COLO668 (cell line): ENCODE data around the gene ITM2B.
"Not testable (repeated sequence)": the region's sequence is repeated elsewhere in the genome, so short reads cannot be mapped to it uniquely, and the experiment has no call there.

Source experiments
- DNase-seq: peaks from one replicate; lab custom pipeline; 2025; ENCODE audit not compliant: unreplicated experiment; lab: John Stamatoyannopoulos, UW

ITM2B gene

DNA sequence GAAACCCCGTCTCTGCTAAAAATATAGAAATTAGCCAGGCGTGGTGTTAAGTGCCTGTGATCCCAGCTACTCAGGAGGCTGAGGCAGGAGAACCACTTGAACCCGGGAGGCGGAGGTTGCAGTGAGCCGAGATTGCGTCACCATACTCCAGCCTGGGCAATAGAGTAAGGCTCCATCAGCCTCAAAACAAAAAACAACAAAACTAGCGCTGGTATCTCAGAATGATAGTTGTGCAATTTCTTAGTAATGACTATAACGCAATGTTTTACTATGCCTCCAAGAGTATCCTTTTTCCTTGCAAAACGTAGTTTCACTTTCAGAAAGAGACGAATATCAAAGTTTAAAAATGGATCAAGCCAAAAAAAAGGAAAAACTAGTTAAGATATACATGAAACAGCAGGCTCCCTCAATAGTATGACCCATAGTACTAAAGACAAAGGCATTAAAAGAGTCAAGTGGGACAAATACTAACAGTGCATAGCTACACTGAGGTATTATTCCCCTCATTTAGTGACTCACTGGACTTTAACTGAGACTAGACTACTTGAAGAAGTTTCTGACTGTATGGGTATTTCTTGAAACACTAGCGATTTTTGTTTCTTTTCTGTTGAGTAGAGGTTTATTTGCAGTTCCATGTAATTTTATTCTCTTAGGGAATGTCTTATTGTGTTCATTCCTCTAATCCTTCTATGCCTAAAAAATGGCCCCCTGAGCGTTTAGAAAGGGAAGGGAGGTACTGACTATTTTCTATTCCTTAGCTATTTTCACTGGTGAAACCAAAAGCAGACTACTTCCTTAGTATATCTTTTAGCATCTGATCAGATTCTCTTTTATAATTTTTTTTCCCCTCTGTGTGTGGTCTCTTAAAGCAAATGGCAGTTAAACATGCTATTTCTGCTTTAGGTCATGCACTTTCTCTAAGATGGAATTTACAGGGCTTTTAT lies 10.4 kb upstream of the ITM2B start:
- no peak for DNase-seq

DNA sequence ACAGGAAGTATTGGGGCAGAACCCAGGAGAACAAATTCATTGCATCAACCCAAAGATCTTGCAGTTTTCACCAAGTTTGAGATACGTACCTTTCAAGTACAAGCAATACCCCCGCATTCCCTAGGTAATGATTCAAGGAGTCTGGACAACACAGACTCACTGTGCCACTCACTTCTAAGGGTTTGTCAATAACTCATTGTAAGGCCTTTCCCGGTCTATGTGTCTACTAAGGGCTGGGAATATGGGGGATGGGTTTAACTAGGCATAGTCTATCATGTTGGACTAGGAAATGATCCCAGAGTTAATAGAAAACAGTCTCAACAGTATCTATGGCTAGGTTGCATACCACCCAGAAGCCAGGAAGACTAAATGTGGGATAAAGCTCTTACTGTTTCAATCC lies 8.3 kb upstream of the ITM2B start:
- DNase-seq: no peak

DNA sequence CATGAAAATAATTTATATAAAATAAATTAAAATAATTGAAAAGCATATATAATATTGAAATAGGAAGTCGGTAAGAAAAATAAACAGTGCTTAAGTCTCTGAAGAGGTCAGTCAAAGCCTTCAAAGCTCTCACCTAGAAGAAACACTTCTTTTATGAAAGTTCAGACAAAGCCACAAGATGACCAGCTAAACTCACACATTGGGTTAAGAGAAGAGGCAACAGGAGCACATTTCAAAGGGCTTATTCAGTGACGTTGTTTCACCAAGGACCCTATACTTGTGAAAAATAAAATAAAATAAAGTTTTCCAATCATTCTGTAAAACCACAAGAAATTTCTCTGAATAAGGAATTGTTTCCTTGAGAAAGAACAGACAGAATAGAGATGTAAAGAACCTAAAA lies 2.5 kb upstream of the ITM2B start:
- DNase-seq: no peak

DNA sequence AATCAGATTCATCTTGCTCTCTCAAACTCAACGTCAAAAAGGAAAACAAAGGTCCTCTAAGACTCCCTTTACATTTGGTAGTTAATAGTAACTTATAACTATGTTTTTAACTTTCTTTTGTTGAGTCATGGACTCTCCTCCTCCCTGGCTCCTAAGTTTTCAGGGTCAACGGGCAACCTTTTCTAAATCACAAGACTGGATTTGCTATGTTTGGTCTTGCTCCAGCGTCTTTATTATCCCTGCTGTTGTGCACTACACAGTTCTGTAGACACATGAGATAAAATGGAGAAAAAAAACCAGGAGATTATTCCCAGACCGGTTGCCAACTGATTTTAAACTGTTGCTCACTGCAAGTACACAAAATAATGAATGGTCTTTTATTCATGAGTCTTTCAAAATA lies 1.9 kb upstream of the ITM2B start:
- DNase-seq: no peak

DNA sequence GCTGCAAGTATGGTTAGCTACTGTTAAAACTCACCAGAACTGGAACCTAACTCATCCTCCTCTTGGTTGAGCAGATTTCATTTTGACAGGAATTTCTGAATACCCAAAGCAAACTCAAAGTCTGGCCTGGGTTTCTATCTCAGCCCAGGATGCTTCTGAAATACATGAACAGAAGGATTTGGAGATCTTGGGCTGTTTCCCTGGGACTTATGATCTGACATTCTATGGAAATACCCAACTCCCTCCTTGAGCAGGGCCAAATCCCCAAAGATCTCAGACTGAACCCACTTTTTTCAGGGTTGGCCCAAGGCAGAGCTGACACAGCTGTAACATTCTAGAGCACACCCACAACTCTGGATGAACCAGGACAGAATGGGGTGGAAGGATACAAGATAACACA lies 1.1 kb upstream of the ITM2B start:
- no peak for DNase-seq

DNA sequence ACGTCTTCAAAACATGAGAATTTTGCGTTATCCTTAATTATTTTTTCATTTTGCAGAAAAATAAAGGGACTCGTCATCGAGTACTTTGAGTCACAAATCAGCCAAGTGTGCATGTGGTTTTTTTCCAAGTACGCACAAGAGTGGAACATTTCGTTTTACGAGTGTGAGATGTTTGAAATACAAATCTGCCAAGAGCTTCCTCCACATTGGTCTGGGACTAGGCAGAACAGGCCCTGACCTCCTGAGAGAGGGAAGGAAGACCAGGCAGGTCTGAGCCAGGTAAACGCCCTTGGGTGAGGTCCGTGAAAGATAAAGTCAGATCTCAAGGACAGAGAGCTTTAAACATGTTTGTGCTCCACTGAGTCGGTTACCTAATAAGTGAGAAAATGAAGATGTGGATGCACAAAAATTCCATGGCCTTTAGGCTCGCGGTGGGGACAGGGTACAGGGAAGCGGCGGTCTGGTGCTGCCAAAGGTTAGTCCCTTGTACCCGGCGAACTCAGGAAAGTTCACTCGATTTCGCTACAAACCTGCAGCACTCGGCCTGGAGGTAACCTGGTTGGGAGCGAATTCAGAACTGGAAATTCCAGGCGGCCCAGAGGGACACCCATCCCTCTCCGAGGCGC lies 473 bp upstream of the ITM2B start:
- no peak for DNase-seq

DNA sequence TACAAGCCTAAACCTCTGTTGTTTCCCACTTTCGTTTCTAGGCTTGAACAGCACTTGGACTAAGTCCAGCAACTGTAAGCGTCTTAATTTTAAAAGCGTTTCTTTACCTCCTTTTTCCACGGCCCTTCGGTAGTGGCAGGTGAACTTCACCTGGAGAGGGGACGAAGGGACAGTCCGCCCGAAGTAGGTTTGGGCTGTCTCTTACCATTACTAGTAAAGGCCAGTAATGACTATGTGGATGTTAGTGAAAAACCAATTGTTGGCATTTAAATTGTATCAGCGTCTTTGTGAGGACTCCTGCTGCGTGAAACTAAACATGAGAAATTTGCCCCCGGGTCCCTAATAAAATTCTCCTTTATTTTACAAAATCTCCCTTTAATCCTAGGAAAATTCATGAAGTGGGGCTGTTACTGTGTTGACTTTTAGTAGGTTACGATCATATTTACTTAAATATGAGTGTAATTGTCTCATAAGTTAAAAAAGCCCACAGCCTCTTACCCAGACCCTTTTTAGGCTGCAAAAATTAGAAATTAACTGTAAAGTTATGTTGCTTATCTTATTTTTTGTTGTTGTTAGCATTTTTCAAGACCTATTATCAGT lies 983 bp downstream of the ITM2B start:
- DNase-seq: no peak

DNA sequence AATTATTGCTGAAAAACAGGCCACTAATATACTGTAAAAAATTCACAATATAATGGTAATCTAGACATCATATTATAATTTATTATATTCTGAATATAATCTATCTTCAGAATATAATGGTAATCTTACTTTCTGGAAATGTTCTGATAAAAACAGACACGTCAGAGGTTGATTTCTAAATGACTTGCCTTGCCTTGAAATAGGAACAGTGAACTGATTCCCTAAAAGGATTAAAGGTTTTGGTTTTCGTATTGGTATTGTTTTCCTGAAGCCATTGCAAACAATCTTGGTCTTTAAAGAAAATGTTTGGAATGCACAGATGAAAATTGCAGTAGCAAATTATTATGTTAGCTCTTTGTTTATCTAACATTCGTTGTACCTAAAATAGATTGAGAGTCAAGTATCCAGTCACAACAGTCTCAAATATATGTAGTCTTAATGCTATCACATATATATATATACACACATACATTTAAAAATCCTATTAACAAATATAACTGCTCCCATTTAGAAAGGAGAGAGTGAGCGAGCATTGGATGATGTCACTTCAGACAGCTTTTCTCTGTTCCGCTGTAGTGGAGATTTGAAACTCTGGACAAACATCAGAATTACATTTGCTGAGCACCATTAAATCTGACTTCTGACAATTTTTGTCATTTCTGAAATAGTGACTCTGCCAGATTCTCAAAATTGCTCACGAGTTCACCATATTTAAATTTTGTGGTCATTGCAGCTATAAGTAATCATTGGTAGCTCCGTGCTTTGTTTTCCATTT lies 1.7 kb downstream of the ITM2B start:
- no peak for DNase-seq

DNA sequence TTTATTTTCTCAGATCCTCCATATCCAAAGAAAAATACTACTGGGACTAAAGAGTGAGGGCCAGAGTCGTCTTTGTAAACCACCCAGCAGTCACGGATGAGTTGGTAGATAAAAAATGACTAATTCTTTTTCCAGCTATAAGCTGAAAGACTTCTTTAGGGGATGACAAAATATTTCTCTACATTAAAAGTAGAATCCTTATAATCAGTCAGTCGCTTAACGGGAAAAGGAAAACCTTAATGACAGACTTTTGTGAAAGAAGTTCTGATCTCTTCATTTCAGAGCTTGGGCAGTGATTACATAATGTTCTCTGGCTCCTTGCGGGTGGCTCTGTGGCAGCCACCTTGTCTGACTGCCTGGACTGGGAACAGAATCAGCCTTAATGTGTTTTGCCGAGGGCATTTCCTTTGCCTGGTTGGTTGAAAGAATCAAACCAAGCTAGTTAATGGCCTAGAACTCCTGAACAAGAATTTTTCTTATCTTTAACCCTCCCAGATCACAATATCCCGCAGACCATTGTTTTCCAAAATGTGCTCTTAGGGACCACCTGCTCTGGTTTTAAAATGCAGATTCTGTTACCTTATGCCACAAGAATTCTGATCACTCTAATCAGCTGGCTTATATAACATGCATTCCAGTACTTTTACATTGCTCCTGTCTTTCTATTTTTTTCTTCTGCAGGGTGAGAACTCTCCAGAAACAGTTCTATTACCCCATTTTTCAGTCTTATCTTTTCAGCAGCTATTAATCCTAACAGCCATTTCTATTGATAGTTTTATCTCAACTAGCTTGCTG lies 2.5 kb downstream of the ITM2B start:
- peak; percentile 49 for DNase-seq

DNA sequence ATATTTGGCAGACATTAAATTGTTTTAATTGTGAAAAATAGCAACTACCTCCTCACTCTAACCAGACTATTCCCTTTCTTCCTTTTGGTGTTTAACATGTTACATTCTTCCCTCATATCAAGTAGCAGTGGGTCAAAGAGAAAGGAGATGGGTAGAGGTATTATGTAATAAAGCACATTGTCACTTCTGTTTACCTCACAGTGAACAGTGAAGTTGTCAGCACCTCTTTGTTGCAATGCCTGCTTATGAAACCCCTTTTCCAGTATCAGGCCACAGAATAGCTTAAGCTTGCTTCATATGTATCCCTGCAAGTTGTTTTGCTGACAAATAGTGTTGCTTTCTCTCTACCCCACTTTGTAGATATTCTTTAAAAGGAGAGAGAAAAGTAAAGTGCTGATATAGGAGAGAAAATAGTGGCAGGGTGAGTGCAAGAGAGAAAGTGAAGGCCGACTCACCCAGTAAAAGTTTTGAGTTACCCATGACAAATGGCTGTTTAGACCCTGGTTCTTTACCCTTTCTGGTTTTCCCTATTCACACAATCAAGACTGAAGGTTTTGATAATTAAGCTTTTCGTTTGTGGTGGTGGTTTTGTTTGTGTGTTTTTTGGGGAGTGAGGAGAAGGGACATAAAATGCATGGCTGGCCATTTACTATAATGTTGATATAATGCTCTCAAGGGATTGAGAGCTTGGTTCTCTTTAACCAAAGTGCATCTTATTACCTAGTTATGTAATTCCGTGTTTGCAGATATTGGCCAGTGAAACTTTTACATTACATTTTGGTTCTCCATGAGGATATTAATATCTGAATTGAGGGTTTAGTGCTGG lies 3.7 kb downstream of the ITM2B start:
- no peak for DNase-seq

DNA sequence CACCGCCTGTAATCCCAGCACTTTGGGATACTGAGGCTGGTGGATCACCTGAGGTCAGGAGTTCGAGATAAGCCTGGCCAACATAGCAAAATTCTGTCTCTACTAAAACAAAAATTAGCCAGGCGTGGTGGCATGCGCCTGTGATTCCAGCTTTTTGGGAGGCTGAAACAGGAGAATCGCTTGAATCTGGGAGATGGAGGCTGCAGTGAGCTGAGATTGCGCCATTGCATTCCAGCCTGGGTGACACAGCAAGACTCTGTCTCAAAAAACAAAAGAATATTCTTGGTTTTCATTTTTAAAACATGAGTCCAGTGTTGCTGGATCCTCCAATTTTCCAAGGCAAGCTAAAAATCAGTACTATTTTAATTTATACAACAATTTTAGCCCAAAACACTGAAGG lies 6.4 kb downstream of the ITM2B start:
- DNase-seq: not testable (repeated sequence)

DNA sequence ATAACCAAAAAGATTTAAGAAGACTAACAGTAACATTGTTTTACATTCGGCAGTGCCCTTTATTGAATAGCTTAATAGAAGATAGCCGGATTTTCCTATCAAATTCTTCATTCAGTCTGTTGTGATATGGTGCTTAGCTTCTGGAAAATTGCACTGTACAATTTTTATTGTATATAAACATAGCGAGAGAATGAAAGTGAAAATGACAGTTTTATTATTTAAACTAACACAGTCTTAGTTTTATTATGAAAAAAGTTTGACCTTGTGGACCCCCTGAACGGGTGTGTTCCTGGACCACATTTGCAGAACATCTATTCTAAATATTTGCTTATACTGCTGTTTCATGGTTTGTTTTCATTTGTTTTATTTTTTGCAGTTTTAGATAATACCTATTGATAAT lies 8.6 kb downstream of the ITM2B start:
- DNase-seq: no peak

DNA sequence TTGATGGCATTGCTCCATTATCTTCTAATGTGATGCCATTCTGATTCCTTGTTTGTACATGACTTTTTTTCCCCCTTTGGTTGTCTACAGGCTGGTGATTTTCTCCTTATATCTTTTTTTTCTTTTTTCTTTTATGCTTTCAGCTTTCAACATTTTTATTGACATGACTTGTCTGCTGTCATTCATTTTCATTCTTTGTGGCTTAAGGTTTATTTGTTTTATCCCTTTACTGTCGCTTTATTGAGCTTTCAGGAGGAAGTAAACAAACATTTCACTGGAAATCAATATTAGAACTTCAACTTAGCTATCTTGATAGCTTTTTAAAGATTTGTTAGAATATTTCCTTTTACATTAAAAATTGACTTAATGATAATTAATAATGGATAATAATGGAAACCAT lies 9.7 kb downstream of the ITM2B start:
- DNase-seq: no peak

DNA sequence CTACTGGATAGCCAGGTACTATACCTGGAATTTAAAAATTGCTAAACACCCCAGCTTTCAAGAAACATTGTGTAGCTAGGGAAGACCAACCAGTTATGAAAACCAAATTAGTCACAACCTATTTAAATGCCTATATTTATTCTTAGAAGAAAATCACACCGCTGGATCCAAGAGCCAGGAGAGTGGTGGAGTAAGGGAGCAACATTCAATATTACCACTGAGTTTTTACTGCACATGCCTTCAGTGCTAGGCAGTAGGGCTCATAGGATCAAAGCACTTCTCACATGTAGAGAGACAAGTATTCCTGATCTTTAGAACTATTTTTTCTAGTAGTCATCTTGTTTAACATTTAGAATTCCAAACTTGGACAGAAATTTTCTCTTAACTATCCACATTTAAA lies 11.2 kb downstream of the ITM2B start:
- DNase-seq: no peak

DNA sequence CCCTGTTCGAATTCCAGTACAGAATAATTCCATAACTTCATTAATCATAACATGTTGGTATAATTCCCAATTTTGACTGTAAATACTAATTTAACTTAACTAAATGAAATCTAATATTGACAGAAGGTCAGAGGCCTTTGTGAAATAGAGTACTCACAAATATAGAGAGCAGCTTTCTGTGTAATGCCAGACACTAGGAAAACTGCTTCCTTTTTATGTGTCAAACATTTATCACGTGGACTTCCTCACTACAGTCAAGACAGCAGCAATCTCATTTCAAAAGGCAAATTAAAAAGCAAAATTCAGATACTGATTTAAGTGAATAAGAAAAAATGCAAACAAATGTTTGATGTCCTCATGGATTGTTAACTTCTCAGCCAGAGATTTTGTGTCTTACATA lies 13.1 kb downstream of the ITM2B start:
- DNase-seq: no peak

DNA sequence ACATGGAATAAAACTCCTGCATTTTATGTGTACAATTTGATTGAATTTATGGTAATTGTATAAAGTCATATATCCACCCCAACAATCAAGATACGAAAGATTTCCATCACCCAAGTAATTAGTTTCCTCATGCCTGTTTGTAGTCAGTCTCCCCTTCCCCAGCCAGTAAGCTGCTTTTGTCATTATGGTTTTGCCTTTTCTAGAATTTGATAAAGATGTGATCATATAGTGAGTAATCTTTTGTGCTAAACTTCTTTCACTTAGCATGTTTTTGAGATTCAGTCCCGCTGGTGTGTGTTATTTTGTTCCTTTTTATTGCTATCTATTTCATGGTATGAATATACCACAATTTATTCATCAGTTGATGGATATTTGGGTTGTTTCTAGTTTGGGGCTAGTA lies 16.0 kb downstream of the ITM2B start:
- DNase-seq: no peak

DNA sequence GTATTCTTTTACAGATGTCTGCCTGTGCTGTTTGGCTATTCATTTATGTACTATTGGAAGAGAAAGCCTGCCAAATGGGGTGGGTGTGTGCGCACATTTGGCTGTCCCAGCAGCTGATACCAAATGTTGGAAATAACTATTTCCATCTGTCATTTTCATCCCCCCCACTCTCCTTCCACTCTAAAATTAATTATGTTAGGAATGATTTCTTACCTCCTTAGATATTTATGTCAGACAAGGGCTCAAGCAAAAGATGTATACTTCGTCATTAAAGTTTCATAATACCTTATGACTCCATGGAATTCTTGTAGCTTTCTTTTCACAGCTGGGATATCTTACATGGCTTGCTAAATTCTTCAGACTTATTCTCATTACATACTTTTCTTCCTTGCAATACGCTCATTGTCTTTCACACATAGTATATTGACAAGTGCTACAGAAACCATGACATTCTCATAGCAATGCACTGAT lies 18.6 kb downstream of the ITM2B start:
- DNase-seq: no peak

DNA sequence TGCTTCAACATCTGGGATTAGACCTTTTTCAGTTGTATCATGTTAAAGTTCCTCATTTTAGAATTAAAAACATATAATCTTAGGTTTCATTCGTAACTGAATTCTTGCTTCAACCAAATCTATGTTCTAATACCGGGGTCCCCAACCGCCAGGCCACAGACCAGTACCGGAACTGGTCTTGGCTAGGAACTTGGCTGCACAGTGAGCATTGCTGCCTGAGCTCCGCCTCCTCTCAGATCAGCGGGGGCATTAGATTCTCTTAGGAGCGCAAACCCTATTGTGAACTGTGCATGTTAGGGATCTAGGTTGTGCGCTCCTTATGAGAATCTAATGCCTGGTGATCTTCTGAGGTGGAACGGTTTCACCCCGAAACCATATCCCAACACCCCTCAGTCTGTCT lies 19.2 kb downstream of the ITM2B start:
- no peak for DNase-seq

DNA sequence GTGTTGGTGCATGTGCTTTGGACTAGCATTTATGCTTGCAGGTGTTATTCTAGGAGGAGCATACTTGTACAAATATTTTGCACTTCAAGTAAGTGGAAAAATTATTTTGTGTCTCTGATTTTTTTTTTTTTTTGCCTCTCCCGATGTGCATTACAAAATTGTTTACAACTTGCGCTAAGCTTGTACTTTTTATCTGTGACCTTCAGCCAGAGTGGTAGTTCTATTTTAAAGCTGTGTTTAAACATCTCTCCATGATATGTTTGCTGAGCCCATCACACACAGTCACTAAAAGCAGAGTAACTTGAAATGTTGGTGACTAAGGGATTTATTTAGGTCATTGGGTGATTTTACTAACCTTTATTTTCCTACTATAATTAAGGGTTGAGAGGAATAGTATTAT lies 20.8 kb downstream of the ITM2B start:
- DNase-seq: no peak

DNA sequence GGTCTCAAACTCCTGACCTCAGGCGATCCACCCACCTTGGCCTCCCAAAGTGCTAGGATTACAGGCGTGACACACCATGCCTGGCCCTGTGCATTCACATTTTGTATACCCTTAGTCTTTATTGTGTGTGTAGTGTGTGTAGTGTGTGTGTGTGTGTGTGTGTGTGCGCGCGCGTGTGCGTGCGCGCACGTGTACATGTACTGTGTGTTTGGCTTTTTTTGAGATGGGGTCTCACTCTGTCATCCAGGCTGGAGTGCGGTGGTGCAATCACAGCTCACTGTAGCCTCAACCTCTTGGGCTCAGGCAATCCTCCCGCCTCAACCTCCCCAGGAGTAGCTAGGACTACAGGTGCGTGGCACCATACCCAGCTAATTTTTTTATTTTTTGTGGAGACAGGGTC lies 22.1 kb downstream of the ITM2B start:
- DNase-seq: no peak
